ENCODE data around the gene FIBP.

DNA sequence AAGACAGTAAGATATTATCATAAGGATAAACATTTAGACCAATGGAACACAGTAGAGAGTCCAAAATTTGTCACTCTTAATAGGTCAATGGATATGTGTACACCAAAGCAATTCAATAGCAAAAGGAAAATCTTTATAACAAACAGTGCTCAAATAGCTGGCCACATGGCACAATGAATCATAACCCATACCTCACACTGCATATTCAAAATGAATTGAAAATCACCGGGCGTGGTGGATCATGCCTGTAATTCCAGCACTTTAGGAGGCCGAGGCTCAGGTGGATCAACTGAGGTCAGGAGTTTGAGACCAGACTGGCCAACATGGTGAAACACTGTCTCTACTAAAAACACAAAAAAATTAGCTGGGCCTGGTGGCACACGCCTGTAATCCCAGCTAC lies 46.1 kb downstream of the FIBP start:
- TF ChIP-seq CTCF (IDR thresholded peaks at IDR 0.05) (no peak), POLR2A (IDR thresholded peaks at IDR 0.05) (no peak)
